Embryonic facial prominence (tissue), 1 donor: ENCODE measurements around the gene CDC14A.
"Not testable (repeated sequence)": the region's sequence is repeated elsewhere in the genome, so short reads cannot be mapped to it uniquely, and the experiment has no call there.

Experiments
- DNase-seq: peaks from one replicate; pipeline ENCODE4 v3.0.0-alpha.2; 2016; ENCODE audit errors: extremely low spot score

The CDC14A gene

DNA sequence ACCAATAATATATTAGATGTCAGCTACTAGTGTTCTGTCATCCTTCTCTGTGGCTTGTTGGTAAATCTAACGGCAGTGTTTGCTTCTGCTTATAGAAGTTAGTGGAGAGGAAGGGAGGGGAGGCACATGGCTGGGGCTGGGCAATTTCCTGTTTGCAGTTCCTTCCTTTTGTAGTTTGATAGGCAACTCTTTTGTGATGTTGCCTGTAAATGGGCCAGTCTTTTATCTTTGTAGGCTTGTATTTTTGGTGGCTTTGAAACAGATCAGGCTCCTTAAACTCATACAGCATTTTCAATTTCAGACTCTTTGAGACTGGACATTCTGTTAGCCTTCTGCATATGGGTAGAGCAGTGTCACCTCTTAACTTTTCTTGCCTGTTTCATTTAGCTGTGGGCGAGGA is 48.1 kb downstream of the CDC14A start:
- DNase-seq, result no peak

DNA sequence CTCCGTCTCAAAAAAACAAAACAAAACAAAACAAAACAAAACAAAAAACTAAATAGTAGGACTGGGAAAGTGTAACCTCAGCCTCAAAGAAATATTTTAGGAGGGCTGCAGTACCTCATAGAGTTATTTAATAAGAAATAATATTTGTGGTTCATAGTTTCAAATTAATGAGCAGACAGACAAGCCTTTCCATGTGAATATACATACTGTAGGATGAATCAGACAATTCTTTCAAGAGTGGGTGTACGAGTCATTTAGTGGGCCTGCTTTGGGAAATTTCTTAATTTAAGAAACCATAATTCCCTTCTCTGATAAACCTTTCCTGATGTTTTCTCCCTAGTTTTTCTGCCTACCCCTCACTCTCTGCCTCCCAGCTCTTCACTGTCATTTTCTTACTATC is 52.5 kb downstream of the CDC14A start:
- DNase-seq, result no peak

GRCh38 chr1:100405902-100406301 is 53.6 kb downstream of the CDC14A start:
- DNase-seq, result not testable (repeated sequence)

GRCh38 chr1:100407390-100407789 is 55.1 kb downstream of the CDC14A start:
- DNase-seq, result not testable (repeated sequence)

- DNase-seq, result no peak
Observed at GRCh38 chr1:100411019-100411418, 58.7 kb downstream of the CDC14A start.

GRCh38 chr1:100411574-100411973 is 59.3 kb downstream of the CDC14A start:
- no peak for DNase-seq

DNA sequence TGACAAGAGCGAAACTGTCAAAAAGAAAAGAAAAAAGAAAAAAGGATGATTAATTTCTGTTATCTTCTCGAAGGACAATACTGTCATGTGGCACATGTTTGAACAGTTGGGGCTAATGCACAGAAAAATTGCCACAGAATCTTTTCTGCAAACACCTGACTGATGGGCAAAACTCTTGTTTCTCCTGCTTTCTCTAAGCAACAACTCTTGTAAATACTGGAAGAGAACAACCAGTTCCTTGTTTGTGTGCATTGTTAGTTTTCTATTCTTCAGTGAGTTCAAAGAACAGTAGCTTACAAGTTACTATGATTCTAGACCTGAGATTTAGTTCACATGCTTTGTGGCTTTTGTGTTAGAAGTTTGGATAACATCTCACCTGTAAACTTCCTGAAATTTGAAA is 60.7 kb downstream of the CDC14A start:
- DNase-seq, result no peak

DNA sequence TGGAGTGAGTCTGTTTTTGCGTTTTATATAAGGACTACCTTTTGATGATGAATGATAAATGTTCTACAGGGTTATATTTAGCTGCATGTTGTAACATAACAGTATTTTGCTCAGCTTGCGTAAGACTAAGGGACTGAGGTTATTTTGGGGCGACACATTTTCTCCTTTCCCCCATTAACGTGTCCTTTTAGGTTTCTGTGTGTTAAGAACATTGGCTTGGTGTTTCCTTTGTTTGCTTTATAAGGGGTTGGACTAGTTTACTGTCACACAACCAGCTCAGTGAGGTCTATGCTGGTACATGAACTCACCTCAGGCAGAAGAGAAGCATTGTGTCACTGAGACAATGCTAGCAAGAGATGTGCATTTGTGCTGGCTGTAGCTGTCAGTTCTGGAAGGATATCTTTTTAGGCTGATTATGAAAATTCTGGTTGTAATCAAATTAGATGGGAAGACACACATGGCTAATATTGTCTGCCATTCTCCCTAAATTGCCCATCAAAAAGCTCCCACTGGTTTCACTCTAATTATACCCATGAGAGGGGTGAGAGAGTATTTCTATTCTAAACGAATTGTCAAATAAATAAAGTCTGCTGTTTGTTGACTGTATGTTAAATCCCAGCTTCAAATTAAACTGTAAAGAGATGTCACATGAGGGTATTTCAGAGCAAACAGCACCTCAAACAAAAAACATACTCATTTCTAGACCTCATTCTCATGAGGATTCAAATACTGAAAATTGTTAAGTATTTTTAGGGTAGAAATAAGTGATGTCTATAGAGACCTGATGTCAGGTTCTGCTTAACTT is 62.6 kb downstream of the CDC14A start:
- DNase-seq, result no peak

DNA sequence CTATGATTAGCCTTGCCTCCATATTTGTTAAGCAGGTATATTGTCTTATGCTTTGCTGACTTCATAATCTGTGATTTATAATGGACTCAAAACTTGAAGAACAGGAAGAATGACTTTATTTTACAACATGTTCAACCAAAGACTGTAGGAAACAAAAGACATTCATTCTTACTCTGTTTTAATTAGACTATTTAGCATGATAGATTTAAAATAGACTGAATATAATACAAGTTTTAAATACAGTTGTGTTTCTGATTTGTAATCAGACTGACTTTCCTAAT is 63.1 kb downstream of the CDC14A start:
- no peak for DNase-seq

- no peak for DNase-seq
Observed at GRCh38 chr1:100419072-100419471, 66.8 kb downstream of the CDC14A start.

DNA sequence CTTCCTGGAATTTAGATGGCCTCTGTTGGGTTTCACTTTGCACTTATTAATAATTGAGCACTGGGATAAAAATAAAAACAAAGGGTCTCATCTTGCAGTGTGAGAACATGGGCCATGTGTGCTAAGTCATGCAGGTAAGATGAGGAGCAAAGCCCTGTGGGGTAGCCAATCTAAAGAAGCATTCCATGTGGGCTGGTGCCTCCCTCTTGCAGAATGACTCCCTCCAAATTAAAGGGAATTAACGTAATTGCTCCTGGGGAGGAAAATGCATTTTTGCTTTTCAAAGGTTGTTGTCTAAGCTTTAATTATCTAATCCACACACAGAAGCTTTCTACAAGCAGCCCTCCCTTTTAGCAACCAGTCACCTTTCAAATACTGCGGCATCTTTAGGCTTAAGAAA is 69.8 kb downstream of the CDC14A start:
- DNase-seq, result no peak

DNA sequence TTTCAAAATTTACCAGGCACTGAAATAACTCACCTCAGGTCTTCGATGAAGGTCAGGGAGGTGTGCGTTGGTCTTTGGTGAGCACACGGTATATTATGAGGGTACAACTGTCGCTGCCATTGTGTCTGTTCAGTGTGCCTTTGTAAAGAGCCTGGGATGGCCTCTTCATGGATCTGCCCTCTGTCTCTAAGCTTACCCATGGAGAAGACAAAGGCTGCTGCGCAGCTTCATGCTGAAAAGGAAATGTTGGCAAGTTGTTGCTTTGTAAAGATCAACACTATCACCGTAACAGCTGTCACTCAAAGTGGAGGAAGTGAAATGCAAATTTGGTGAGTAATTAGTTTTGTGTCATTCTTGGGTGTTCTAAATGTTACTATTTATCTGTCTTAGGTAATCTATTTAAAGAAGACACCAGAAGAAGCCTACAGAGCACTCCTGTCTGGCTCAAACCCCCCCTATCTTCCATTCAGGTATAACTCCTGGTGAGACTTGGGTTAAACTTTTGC is 71.6 kb downstream of the CDC14A start:
- no peak for DNase-seq

DNA sequence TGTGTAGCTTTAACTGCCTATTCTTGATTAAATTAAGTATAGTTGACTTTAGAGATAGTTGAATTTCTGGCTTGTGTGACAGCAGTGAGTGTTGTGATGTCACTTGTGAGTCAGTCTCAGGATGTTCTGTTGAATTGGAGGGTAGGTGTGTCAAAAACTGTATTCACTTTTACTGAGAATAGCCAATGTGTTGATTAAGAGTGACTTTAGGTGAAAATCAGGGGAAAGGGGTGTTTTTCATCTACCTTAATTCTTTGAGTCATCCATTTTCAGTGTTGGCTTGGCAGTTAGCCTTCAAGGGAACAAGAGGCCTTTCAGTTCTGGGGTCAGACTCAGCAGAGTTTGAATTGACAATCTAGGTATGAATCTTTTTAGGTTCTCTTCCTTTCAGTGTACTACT is 75.9 kb downstream of the CDC14A start:
- no peak for DNase-seq

- DNase-seq, result no peak
Observed at GRCh38 chr1:100430325-100430756, 78.0 kb downstream of the CDC14A start.

DNA sequence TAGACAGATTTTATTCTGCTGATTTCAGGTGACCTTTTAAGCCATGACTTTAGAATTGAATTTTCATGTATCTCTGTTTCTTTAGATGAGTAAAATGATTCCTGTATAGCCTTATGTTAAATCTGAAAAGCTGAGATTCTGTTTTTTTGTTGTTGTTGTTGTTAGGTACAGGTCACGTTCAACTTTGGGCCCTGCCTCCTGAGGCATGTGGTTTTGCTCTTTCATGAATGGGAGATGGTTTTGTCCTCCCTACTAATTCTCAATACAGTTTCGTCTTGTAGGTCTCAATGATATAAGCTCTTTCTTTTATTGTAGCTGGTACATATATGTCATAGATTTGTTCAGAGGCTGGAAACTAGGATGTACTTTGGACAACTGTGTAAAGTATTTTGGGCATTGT is 79.6 kb downstream of the CDC14A start:
- DNase-seq, result no peak

GRCh38 chr1:100433563-100433962 is 81.3 kb downstream of the CDC14A start:
- no peak for DNase-seq

DNA sequence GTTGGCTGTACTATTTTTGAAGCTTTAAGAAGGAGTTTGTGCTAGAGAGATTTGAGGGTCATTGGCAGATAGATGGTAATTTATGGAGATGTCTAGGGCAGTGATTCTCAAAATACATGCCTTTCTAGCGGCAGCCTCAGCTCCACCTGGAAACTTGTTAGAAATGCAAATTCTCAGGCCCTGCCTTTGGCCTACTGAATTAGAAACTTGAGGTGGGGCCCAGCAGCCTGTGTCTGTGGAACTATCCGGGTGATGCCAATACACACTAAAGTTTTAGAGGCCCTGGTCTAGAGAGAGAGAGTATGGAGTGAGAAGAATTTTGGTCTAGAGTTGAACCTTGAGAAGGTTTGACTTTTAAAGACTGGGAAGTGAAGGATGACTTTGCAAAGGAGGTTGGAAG is 82.5 kb downstream of the CDC14A start:
- DNase-seq, result no peak

DNA sequence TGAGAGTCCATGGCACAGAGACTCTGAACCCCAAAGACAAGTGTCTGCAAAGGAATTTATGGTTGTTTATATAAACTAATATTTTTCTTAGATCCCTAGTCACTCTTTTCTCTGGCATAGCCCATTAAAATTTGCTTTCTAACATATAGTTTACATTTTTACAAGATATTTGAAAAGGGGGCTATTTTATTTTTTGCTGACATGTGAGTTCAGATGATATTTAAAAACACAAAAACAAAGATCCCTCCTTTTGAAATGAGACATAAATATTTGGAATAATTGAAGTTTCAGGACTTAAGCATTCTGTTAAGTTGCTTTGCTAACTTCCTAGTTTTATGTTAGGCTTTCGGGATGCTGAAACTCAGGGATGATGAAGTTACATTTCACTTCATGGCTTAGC is 86.1 kb downstream of the CDC14A start:
- no peak for DNase-seq

DNA sequence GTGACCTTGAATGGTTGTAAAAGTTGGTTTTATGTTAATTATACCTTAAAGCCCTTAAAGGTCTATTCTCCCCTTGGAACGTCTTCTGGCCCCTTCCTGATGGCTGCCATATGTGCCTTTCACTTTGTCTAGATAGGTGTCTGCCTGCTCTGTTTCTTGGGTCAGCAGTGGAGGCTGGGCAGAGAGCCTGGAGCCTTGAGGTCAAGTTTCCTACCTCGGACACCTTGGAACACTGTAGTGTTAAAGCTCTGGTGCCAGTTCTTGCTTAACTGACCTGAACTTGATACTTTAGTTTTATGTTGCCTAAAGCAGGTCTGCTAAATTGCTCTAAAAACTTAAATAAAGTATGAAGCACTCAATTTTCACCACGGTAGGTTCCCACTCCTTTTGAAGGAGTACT is 86.5 kb downstream of the CDC14A start:
- DNase-seq, result no peak

DNA sequence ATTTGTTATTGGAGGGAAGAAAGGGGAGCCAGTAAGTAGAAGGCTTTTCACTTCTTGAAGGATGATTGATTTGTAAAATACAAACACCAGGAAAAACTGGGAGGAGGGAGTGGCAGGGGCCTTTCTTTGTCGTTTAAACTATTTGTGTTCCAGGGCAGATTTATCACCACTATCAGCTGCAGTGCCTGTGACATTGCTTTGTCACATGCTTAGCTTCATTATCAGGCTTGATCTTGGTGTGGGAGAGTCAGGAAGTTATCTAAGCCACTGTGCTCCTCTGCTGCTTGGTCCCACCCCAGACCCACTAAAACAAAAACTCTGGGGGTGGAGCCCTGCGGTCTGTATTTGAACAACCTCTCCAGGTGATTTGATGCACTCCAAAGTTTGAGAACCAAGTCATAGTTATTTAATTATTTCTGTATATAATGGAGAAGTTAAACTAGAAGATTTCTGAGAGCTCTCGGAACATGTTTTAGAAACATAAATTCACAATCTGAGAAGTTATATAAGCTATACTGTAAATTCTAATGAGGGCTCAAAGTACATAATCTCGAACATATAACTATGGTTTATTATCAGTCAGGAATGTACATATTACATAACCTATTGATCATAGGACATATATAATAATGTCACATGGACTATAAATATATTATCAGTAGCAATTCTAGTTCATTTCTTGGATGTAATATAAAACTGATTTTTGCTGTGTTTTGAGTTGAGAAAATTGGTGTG is 87.9 kb downstream of the CDC14A start:
- DNase-seq, result no peak

DNA sequence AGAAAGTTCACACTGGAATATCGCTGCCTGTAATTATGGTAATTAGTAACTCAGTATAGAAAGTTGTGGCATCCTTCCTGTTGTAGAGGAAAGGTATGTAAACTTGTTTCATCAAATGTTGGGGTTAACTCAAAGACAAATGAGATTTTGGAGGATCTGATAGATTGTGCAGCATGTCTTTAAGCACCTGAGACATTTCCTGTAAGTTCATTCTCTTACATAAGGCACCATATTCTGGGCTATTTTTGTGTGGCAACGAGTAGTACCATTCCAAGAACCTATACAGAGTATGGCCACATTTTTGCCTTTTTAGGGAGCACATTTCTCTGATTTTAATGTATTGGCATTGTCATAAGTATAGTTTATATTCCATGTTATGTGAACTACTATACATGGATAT is 88.8 kb downstream of the CDC14A start:
- DNase-seq, result no peak

DNA sequence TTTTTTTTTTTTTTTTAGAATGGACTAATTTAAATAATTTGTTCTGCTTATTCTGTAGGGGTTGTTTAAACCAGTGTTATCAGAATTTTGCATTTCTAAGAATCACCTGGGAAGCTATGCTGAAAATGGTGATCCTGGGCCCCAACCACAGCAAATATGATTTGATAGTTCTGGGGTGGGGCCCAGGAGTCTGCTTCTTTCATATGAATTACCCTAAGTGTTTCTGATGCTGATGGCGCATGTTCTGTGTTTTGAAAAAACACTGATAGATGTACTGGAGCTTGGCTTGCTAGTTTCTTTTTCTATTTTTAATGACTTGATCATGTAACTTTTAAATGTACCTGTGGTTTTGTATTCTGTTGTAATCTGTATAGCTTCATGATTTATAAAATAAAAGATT is 89.3 kb downstream of the CDC14A start:
- no peak for DNase-seq

DNA sequence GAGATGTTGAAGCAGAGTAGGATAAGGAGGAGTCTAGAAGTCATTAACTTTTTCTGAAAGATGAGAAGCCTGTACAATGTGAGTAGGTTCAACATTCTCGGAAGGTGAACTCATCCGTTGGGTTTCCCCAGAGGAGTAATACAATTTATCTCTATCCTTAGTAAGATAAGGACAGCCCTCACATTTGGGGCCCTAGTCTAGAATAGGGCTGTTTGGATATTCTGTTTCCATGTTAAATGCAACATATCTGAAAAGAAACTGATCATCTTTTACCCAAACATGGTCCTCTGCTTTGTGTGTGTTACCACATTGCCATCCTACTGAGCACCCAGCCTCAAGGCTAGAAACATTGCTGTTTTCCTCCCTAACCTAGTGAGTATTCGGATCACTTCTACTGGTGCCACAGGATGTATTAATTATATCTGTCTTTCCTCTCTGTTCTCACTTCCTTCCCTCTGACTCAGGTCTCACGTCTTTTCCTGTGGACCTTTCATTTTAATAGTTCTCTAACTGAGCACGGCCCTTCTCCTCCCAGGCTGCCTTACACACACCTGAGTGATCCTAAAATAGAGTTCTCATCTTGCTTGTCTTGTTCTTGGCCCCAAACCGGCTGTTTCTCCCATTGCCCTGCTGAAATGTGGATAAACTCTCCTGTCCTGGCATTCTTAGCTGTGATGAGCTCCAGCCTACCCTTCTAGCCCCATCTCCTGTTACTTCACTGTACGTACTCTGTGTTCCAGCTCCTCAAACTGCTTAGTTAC is 91.7 kb downstream of the CDC14A start:
- DNase-seq, result no peak
